Stimulated activated CD4-positive, alpha-beta T cell treated with anti-CD3 and anti-CD28 coated beads, Interleukin-12 subunit alpha, Interleukin-12 subunit beta, amount 100 ng/mL, for 48 hours (primary cell): Measurements from ENCODE around the gene CISD3.
"Not testable (repeated sequence)": the region's sequence is repeated elsewhere in the genome, so short reads cannot be mapped to it uniquely, and the experiment has no call there.

Experiments
- DNase-seq, 3 donors: peaks; one replicate each; pipeline ENCODE4 v3.0.0-alpha.2; 2020; ENCODE audit warnings: low read depth in 2 of 3, low spot score in 1 of 3

CISD3 gene

DNA sequence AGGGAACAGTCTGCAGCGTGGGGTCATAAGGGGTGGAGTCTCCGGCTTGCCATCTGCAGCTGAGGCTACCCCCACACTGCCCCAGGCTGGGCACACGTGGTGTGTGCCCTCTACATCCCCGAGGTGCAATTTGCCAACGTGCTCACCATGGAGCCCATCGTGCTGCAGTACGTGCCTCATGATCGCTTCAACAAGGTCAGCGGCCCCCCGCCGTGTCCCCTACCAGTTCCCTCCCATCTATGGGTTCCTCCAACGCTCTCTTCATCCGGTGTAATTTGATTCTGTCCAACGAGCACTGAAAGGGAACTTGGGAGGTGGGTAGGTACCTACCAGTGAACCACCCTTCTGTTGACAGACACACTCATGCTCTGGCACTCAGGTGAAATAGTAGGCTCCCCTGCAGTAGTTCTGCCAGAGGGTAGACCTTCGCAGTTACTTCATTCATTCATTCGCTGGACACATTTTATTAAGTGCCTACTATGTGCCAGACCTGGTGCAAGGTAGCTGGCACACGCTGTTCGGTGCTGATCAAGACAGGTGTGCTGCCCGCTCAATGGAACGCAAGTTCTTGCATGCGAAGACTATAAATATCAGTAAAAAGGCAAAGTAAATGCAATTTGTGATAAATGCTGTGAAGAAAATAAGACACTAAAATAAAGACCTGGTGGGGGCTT is 22.3 kb upstream of the CISD3 start:
- DNase-seq = no peak

GRCh38 chr17:38709104-38709820 is 20.9 kb upstream of the CISD3 start:
- DNase-seq = no peak

DNA sequence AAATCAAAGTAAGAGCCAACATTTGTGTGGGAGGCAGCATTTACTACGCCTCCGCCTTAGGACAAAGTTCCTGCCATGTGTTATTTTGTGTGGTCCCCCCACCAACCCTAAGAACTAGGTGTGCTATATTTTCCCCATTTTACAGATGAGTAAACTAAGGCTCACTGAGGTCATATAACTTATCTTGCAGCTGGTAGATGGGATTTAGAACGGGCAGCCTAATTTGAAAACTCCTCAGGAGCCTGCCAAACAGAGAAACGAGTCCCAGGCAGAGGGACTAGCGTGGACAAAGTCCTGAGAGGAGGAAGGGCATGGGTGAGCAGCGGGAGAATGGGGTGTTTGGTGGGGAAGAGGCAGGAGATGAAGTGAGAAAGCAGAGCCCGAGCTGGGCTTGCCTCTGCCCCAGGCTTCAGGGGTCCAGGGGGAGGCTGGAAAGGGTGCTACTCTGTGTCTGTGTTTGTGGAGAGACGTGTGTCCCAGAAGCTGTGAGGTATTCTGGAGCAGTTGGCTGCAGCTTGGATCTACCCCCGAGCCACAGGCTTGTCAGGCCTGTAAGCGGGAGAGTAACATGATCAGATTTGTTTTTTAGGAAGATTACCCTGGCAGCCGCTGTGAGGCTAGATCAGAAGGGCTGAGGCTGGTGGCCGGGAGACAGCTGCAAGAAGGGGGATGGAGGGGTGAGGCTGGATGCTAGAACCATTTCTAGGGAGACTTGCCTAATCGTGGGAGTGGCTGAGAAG is 20.1 kb upstream of the CISD3 start:
- DNase-seq = no peak

DNA sequence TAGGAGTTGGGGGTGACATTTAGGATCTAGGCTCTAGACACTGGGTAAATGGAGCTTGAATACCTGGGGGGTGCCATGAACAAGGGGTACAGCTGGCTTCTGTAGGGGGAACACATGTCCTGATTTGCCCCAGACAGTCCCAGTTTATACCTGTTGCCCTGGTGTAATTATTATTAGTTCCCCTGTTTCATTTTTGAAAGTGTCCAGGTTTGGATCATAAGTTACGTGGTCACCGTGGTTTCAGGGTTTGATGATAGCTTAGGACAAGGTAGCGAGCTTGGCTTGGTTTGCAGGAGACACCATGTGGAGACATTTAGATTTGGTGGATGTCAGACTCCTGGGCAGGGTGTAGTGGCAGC is 19.6 kb upstream of the CISD3 start:
- no peak for DNase-seq

DNA sequence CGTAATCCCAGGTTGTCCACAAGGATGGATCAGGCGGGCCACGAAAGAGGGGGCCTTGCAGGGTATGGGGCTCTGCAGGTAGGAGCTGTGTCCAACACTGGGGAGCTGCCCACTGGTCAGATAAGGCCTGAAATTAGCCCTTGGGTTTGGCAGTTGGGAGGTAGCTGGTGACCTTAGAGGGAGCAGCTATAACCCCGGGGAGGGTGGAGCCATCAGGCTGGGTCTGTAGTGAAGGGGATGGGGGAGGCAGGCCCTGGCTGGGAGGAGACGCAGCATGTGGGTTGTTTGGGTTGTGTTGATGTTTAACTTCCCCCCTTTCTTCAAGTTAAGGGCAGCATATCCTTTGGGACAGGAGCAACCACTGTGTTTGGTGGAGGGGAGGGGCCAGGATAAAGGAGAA is 19.2 kb upstream of the CISD3 start:
- DNase-seq = no peak

DNA sequence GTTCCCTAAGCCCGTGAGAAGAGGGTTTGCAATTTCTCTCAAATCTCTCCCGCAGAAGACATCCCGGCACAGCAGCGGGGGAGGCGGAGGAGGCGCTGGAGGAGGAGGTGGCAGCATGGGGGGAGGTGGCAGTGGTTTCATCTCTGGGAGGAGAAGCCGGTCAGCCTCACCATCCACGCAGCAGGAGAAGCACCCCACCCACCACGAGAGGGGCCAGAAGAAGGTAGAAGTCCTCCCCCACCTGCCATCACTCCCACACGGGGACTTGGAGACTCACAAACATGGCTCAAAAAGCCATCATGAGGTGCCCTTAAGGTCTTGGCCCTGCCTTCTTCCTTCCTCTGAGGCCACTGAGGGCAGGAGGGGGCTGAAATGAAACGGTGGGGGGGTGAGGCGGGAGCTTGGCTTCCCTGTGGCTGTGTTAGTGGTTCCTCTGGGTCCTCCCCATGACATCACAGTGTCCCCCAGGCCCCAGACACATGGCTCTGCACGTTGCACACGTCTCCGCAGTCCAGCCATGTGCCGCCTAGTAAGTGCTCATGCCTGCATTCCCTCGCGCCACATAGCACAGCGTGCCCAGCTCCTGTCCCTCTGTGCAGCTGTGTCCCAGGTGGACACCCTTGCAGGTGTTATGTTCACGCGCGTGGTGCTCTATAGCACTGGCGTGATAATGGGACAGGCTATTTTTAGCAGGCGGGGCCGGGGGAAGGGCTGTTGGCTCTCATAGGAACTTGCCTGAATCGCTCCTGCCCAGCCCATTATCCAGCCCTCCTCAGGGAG is 18.2 kb upstream of the CISD3 start:
- DNase-seq = no peak

- no peak for DNase-seq
Observed at GRCh38 chr17:38712593-38712992, 17.5 kb upstream of the CISD3 start.

DNA sequence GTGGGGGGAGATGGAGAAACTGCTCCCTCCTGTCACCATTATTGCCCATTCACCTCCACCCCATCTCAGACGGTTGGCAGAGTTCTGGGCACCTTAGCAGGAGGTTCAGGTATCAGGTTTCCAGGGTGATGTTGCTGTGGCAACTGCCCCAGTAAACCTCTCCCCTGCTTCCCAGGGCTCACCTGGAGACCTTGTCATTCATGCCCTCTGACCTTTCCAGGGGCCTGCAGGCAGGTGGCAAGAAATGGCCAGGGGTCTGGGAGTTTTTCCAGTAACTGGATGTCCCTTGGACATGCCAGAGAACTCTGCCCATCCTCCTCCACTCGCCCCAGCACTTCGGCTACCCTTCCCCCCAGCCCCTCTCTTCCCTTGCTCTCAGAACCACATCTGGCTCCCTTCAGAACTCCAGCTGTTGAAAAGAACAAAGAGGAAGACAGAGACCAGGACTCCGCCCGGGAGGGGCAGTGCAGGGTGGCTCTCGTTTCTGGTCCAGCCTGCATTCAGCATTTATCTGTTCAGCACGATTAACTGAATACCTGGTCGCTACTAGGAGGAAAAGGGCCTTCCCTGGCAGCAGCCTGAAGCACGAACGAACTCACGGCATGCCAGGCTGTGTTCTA is 16.6 kb upstream of the CISD3 start:
- DNase-seq = no peak

- no peak for DNase-seq
Observed at GRCh38 chr17:38715216-38715943, 14.8 kb upstream of the CISD3 start.

- no peak for DNase-seq
Observed at GRCh38 chr17:38716368-38717005, 13.7 kb upstream of the CISD3 start.

GRCh38 chr17:38717139-38717745 is 12.9 kb upstream of the CISD3 start:
- no peak for DNase-seq

- DNase-seq = no peak
Observed at GRCh38 chr17:38719289-38719942, 10.7 kb upstream of the CISD3 start.

DNA sequence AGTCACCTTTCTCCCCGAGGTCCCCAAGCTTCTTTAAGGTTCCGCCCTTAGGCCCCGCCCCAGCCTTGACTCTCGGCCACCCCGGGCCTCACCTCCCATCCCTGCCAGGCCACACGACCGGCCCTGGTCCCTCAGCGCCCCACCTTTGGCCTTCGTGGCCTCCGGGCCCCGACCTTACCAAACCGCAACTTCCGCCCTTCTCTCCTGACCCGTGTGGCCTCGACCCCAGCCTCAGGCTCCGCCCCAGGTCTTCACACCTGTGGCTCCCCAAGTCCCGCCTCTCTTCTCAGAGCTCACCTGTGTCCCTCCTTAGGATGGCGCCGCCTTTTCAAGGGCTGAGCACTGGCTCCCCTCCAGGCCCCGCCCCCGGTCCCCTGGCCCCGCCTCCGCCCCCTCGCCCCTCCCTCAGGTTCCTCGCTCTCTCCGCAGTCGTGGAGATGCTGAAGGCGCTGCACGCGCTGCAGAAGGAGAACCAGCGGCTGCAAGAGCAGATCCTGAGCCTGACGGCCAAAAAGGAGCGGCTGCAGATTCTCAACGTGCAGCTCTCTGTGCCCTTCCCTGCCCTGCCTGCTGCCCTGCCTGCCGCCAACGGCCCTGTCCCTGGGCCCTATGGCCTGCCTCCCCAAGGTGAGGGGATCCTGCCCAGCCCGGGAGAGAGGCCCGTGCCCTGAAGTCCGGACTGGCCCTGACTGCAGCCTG is 10.0 kb upstream of the CISD3 start:
- no peak for DNase-seq

- no peak for DNase-seq
Observed at GRCh38 chr17:38720941-38721340, 9.2 kb upstream of the CISD3 start.

DNA sequence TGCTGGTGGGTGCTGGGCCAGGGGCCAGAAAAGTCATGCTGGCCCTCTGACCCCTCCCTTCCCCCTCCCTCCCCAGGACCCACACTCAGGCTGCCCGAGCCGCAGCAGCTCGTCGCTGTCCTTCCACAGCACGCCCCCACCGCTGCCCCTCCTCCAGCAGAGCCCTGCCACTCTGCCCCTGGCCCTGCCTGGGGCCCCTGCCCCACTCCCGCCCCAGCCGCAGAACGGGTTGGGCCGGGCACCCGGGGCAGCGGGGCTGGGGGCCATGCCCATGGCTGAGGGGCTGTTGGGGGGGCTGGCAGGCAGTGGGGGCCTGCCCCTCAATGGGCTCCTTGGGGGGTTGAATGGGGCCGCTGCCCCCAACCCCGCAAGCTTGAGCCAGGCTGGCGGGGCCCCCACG is 8.3 kb upstream of the CISD3 start:
- no peak for DNase-seq

GRCh38 chr17:38724337-38724988 is 5.7 kb upstream of the CISD3 start:
- DNase-seq = no peak

GRCh38 chr17:38725066-38725465 is 5.1 kb upstream of the CISD3 start:
- no peak for DNase-seq

- DNase-seq = not testable (repeated sequence)
Observed at GRCh38 chr17:38726145-38726544, 4.0 kb upstream of the CISD3 start.
